Osteocyte (in vitro differentiated cells): Measurements from ENCODE around the gene LSM12. TPM values are rescaled to one million over a fixed set of nuclear protein-coding genes. Genes with fewer than 3 reads are reported as not detected.

Source experiments
- DNase-seq: peaks from one replicate; pipeline ENCODE4 v3.0.0; 2021; ENCODE audit warnings: mixed read lengths; ENCODE audit not compliant: unreplicated experiment; ENCODE audit errors: extremely low spot score
- H3K27ac Mint-ChIP-seq: one replicate; pipeline ENCODE4 v1.8.0; 2021; ENCODE audit warnings: mild to moderate bottlenecking, mixed read lengths; ENCODE audit not compliant: unreplicated experiment
- H3K27me3 Mint-ChIP-seq: one replicate; pipeline ENCODE4 v1.8.0; 2021; ENCODE audit warnings: mixed read lengths; ENCODE audit not compliant: unreplicated experiment
- H3K36me3 Mint-ChIP-seq: one replicate; pipeline ENCODE4 v1.8.0; 2021; ENCODE audit warnings: mixed read lengths; ENCODE audit not compliant: unreplicated experiment
- H3K4me1 Mint-ChIP-seq: one replicate; pipeline ENCODE4 v1.8.0; 2021; ENCODE audit warnings: mixed read lengths; ENCODE audit not compliant: unreplicated experiment
- H3K4me3 Mint-ChIP-seq: one replicate; pipeline ENCODE4 v1.8.0; 2021; ENCODE audit warnings: mild to moderate bottlenecking, moderate library complexity, mixed read lengths; ENCODE audit not compliant: unreplicated experiment
- H3K9me3 Mint-ChIP-seq: one replicate; pipeline ENCODE4 v1.8.0; 2021; ENCODE audit warnings: mixed read lengths; ENCODE audit not compliant: unreplicated experiment
- total RNA-seq: library from RNA; stranded (reverse); gene quantifications from 2 replicates; pipeline ENCODE4 v1.2.1, GENCODE V29; 2021
- TF ChIP-seq, protein P1 (sequence below): fragments of 200-600 bp; sonication (generic); IDR thresholded peaks from 2 replicates; pipeline ENCODE4 v1.5.0; 2021; ENCODE audit warnings: antibody characterized with exemption, mild to moderate bottlenecking, moderate library complexity

Gene LSM12
- total RNA-seq, 1 donor from 2014 or later = 49.5 TPM

- H3K4me3 Mint-ChIP-seq = no peak overlapping the region
- TF ChIP-seq, protein P1, sequence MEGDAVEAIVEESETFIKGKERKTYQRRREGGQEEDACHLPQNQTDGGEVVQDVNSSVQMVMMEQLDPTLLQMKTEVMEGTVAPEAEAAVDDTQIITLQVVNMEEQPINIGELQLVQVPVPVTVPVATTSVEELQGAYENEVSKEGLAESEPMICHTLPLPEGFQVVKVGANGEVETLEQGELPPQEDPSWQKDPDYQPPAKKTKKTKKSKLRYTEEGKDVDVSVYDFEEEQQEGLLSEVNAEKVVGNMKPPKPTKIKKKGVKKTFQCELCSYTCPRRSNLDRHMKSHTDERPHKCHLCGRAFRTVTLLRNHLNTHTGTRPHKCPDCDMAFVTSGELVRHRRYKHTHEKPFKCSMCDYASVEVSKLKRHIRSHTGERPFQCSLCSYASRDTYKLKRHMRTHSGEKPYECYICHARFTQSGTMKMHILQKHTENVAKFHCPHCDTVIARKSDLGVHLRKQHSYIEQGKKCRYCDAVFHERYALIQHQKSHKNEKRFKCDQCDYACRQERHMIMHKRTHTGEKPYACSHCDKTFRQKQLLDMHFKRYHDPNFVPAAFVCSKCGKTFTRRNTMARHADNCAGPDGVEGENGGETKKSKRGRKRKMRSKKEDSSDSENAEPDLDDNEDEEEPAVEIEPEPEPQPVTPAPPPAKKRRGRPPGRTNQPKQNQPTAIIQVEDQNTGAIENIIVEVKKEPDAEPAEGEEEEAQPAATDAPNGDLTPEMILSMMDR = no peak
- no peaks in the 10 kb centered on the region for H3K9me3 Mint-ChIP-seq
- peaks cover 7% of the 10 kb centered on the region for H3K36me3 Mint-ChIP-seq
- H3K4me1 Mint-ChIP-seq = peaks cover 36% of the 10 kb centered on the region
- no peak for DNase-seq
- peak overlapping the region; percentile 100 for H3K27ac Mint-ChIP-seq
- no peaks in the 10 kb centered on the region for H3K27me3 Mint-ChIP-seq
These were observed 28.4 kb upstream of the LSM12 start for GRCh38 chr17:44094701-44095387.

DNA sequence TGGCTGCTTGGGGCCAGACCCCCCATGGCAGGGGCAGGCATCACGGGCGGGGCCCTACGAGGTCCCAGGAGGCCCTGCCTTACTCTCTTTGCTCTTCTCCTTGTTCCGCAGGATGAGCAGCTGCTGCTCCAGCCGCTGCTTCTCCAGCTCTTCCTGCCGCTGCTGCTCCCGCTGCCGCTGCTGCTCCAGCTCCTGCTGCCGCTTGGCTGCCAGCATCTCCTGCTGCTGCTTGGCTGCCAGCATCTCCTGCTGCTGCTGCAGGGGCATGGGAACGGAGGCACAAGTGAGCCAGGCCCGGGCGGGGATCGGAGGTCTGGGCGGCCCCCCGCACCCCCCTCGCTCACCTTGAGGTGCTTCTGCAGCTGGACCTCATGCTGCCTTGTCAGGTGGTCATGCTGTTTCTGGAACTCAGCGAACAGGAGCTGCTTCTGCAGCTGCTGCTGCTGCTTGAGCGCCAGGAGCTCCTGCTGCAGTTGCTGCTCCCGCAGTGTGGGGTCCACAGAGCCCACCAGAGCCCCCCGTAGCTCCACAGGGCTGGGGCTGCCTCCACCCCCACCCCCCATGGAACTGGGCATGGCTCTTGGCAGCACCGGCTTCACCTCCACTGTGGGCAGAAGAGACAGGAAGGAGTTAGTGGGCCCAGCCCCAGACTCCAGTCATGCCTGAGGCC is 26.9 kb upstream of the LSM12 start:
- no peak for DNase-seq
- Mint-ChIP-seq H3K27me3 (no peaks in the 10 kb centered on the region), H3K4me3 (no peak overlapping the region), H3K36me3 (peaks cover 9% of the 10 kb centered on the region), H3K27ac (no peak overlapping the region), H3K9me3 (no peaks in the 10 kb centered on the region), H3K4me1 (peaks cover 40% of the 10 kb centered on the region)
- TF ChIP-seq, protein P1 = no peak

DNA sequence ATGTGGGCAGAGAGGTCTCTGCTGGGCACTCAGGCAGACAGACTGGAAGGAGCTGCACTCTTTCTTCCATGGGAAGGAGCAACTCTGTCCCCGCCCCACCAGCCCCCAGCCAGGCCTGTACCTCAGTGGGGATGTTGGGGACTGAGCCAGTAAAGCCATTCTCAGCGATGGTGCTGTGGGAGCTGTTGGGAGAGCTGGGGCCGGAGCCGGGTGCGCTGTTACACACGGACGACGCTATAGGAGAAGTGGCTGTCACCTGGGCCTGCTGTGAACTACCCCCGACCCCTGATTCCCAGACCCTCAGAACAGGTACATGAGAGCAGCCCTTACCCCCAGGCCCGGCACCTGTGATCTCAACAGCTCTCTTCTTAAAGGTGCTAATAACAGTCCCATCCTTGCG is 25.6 kb upstream of the LSM12 start:
- H3K36me3 Mint-ChIP-seq = peaks cover 12% of the 10 kb centered on the region
- H3K27ac Mint-ChIP-seq = no peak overlapping the region

GRCh38 chr17:44091200-44091997 is 24.9 kb upstream of the LSM12 start:
- no peaks in the 10 kb centered on the region for H3K27me3 Mint-ChIP-seq
- H3K36me3 Mint-ChIP-seq = peaks cover 12% of the 10 kb centered on the region
- no peak overlapping the region for H3K4me3 Mint-ChIP-seq
- no peak overlapping the region for H3K27ac Mint-ChIP-seq
- H3K9me3 Mint-ChIP-seq = no peaks in the 10 kb centered on the region
- no peak for DNase-seq
- H3K4me1 Mint-ChIP-seq = peaks cover 39% of the 10 kb centered on the region
- TF ChIP-seq, protein P1 = no peak

More for the DNA sequence above, 25.6 kb upstream of the LSM12 start:
- Mint-ChIP-seq H3K4me1 (peaks cover 40% of the 10 kb centered on the region), H3K27me3 (no peaks in the 10 kb centered on the region), H3K4me3 (no peak overlapping the region), H3K9me3 (no peaks in the 10 kb centered on the region)
- no peak for DNase-seq
- TF ChIP-seq, protein P1 = no peak

DNA sequence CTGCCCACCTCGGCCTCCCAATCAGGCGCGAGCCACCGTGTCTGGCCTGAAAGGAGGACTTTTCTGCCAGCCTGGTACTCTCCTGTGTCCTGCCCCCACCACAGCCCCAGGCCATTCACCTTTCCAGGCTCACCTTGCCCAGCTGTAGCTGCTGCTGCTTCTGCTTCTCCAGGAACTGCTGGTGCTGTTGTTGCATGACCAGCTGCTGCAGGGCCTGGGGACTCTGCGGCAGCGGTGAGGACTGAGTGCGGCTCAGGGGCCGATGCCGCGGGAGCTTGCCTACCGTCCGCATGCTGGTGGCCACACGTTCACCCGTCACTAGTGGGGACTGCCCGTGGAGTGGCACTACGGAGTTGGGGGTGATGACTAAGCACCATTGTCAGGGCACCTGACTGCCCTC is 21.8 kb upstream of the LSM12 start:
- Mint-ChIP-seq H3K27me3 (no peaks in the 10 kb centered on the region), H3K9me3 (no peaks in the 10 kb centered on the region), H3K4me1 (peaks cover 21% of the 10 kb centered on the region), H3K27ac (no peak overlapping the region), H3K36me3 (peaks cover 19% of the 10 kb centered on the region), H3K4me3 (no peak overlapping the region)
- DNase-seq = no peak
- TF ChIP-seq, protein P1 = no peak
